Measurements from ENCODE around the gene IGSF3. TPM values are rescaled to one million over a fixed set of nuclear protein-coding genes. Genes with fewer than 3 reads are reported as not detected.
"Not testable (repeated sequence)": the region's sequence is repeated elsewhere in the genome, so short reads cannot be mapped to it uniquely, and the experiment has no call there.

IGSF3 gene
- total RNA-seq, 1 donor from 2014 or later: 5.2 TPM

- DNase-seq (ENCODE audit: low spot score): no peak
- intact Hi-C loops (cut with DNase I): loop anchor here (5.0 kb wide), 1 partner anchor 94 kb away; the partner anchor contains the start of gene CD58
Observed at GRCh38 chr1:116666187-116667077, 1.1 kb downstream of the IGSF3 start.

- intact Hi-C loops (cut with DNase I): loop anchor here (5.0 kb wide), 1 partner anchor 93 kb away; the partner anchor contains the start of gene CD58
- no peak for DNase-seq (ENCODE audit: low spot score)
Observed at GRCh38 chr1:116664978-116665371, 2.6 kb downstream of the IGSF3 start.

- intact Hi-C loops (cut with DNase I): no loop called here
- no peak for DNase-seq (ENCODE audit: low spot score)
Observed at GRCh38 chr1:116664366-116664977, 3.1 kb downstream of the IGSF3 start.

- DNase-seq (ENCODE audit: low spot score): no peak
- intact Hi-C loops (cut with DNase I): no loop called here
Observed at GRCh38 chr1:116663821-116664220, 3.7 kb downstream of the IGSF3 start.

- intact Hi-C loops (cut with DNase I): no loop called here
- no peak for DNase-seq (ENCODE audit: low spot score)
Observed at GRCh38 chr1:116661633-116662032, 5.9 kb downstream of the IGSF3 start.

GRCh38 chr1:116658645-116659044, 8.9 kb downstream of the IGSF3 start:
- intact Hi-C loops (cut with DNase I); DNase-seq (ENCODE audit: low spot score): not testable (repeated sequence)

GRCh38 chr1:116657836-116658235, 9.7 kb downstream of the IGSF3 start:
- DNase-seq (ENCODE audit: low spot score); intact Hi-C loops (cut with DNase I): not testable (repeated sequence)

GRCh38 chr1:116654351-116654750, 13.2 kb downstream of the IGSF3 start:
- DNase-seq (ENCODE audit: low spot score): no peak
- intact Hi-C loops (cut with DNase I): no loop called here

- intact Hi-C loops (cut with DNase I); DNase-seq (ENCODE audit: low spot score): not testable (repeated sequence)
Observed at GRCh38 chr1:116652598-116652997, 14.9 kb downstream of the IGSF3 start.

- DNase-seq (ENCODE audit: low spot score); intact Hi-C loops (cut with DNase I): not testable (repeated sequence)
Observed at GRCh38 chr1:116650781-116651180, 16.8 kb downstream of the IGSF3 start.

GRCh38 chr1:116649041-116649440, 18.5 kb downstream of the IGSF3 start:
- DNase-seq (ENCODE audit: low spot score); intact Hi-C loops (cut with DNase I): not testable (repeated sequence)

GRCh38 chr1:116648325-116648724, 19.2 kb downstream of the IGSF3 start:
- intact Hi-C loops (cut with DNase I); DNase-seq (ENCODE audit: low spot score): not testable (repeated sequence)

- intact Hi-C loops (cut with DNase I); DNase-seq (ENCODE audit: low spot score): not testable (repeated sequence)
Observed at GRCh38 chr1:116647186-116647585, 20.3 kb downstream of the IGSF3 start.

GRCh38 chr1:116646673-116647170, 20.8 kb downstream of the IGSF3 start:
- intact Hi-C loops (cut with DNase I); DNase-seq (ENCODE audit: low spot score): not testable (repeated sequence)

- intact Hi-C loops (cut with DNase I): not testable (repeated sequence)
Observed at GRCh38 chr1:116645802-116646672, 21.5 kb downstream of the IGSF3 start.

GRCh38 chr1:116644993-116645392, 22.5 kb downstream of the IGSF3 start:
- DNase-seq (ENCODE audit: low spot score); intact Hi-C loops (cut with DNase I): not testable (repeated sequence)

More at GRCh38 chr1:116645802-116646672, 21.5 kb downstream of the IGSF3 start:
- not testable (repeated sequence) for DNase-seq (ENCODE audit: low spot score)

- DNase-seq (ENCODE audit: low spot score); intact Hi-C loops (cut with DNase I): not testable (repeated sequence)
Observed at GRCh38 chr1:116644096-116644495, 23.4 kb downstream of the IGSF3 start.

- DNase-seq (ENCODE audit: low spot score); intact Hi-C loops (cut with DNase I): not testable (repeated sequence)
Observed at GRCh38 chr1:116643281-116643751, 24.2 kb downstream of the IGSF3 start.

Data from cardiac septum (tissue), 1 donor.